GM18520 (cell line): ENCODE results near the gene VN1R2.
"Not testable (repeated sequence)": the region's sequence is repeated elsewhere in the genome, so short reads cannot be mapped to it uniquely, and the experiment has no call there.

Source experiments
- ATAC-seq: cut with Tn5 transposase; IDR thresholded peaks from one replicate; pipeline ENCODE4 v1.9.1; 2021; ENCODE audit not compliant: unreplicated experiment

Gene VN1R2

GRCh38 chr19:53257715-53258342 is at the start of gene VN1R2:
Gene VN1R2 (plus strand): TSS chr19:53258292. CDS start chr19:53258376, 84 bp downstream.
- not testable (repeated sequence) for ATAC-seq

GRCh38 chr19:53211554-53211953 is 46.5 kb upstream of the VN1R2 start:
- not testable (repeated sequence) for ATAC-seq

GRCh38 chr19:53212703-53213320 is 45.3 kb upstream of the VN1R2 start:
- ATAC-seq, result no peak

- not testable (repeated sequence) for ATAC-seq
These were observed 35.4 kb upstream of the VN1R2 start for GRCh38 chr19:53222716-53223115.

GRCh38 chr19:53224606-53225005 is 33.5 kb upstream of the VN1R2 start:
- ATAC-seq, result no peak

- no peak for ATAC-seq
These were observed 20.8 kb upstream of the VN1R2 start for GRCh38 chr19:53237114-53237777.

- ATAC-seq, result no peak
These were observed 11.6 kb upstream of the VN1R2 start for GRCh38 chr19:53246498-53246897.

GRCh38 chr19:53254411-53255341 is 3.4 kb upstream of the VN1R2 start, which contains the start of gene ZNF677:
Gene ZNF677 (minus strand): TSS chr19:53254873. CDS start chr19:53251550, 3,323 bp downstream.
- no peak for ATAC-seq

GRCh38 chr19:53267623-53268022 is 9.5 kb downstream of the VN1R2 start, which contains the start of gene VN1R4:
Gene VN1R4 (minus strand): TSS chr19:53267723. CDS start chr19:53267665, 58 bp downstream.
- not testable (repeated sequence) for ATAC-seq

- not testable (repeated sequence) for ATAC-seq
These were observed 11.8 kb downstream of the VN1R2 start for GRCh38 chr19:53269861-53270260.

- ATAC-seq, result no peak
These were observed 14.0 kb downstream of the VN1R2 start for GRCh38 chr19:53272044-53272443.

- no peak for ATAC-seq
These were observed 17.4 kb downstream of the VN1R2 start for GRCh38 chr19:53275480-53275879.

- ATAC-seq, result not testable (repeated sequence)
These were observed 23.9 kb downstream of the VN1R2 start for GRCh38 chr19:53281947-53282346.

- ATAC-seq, result no peak
These were observed 27.0 kb downstream of the VN1R2 start for GRCh38 chr19:53285087-53285486.

GRCh38 chr19:53290758-53291549 is 32.9 kb downstream of the VN1R2 start:
- ATAC-seq, result no peak

- no peak for ATAC-seq
These were observed 36.8 kb downstream of the VN1R2 start for GRCh38 chr19:53294786-53295441.

- not testable (repeated sequence) for ATAC-seq
These were observed 43.2 kb downstream of the VN1R2 start for GRCh38 chr19:53301341-53301740.

- no peak for ATAC-seq
These were observed 50.3 kb downstream of the VN1R2 start for GRCh38 chr19:53308339-53308811.
